CD4-positive, alpha-beta T cell treated with Interleukin-21 for 1 hour (primary cell): Measurements from ENCODE around the gene RUFY2.
"Not testable (repeated sequence)": the region's sequence is repeated elsewhere in the genome, so short reads cannot be mapped to it uniquely, and the experiment has no call there.

ENCODE experiments used
- DNase-seq: peaks from one replicate; pipeline ENCODE4 v3.0.0-alpha.2; 2020

Gene RUFY2

GRCh38 chr10:68362590-68362989, 44.5 kb downstream of the RUFY2 start:
- DNase-seq = no peak

- no peak for DNase-seq
Measured at GRCh38 chr10:68359189-68359588, 47.9 kb downstream of the RUFY2 start.

- DNase-seq = no peak
Measured at GRCh38 chr10:68353537-68353936, 53.5 kb downstream of the RUFY2 start.

GRCh38 chr10:68348265-68348741, 58.8 kb downstream of the RUFY2 start:
- DNase-seq = peak; percentile 68

GRCh38 chr10:68346774-68347173, 60.3 kb downstream of the RUFY2 start:
- no peak for DNase-seq

GRCh38 chr10:68345621-68346020, 61.5 kb downstream of the RUFY2 start:
- DNase-seq = no peak

- DNase-seq = no peak
Measured at GRCh38 chr10:68342909-68343516, 64.1 kb downstream of the RUFY2 start.

- no peak for DNase-seq
Measured at GRCh38 chr10:68340358-68341080, 66.6 kb downstream of the RUFY2 start.

GRCh38 chr10:68336754-68337351, 70.2 kb downstream of the RUFY2 start:
- DNase-seq = no peak

GRCh38 chr10:68334672-68335467, 72.2 kb downstream of the RUFY2 start:
- DNase-seq = no peak

GRCh38 chr10:68333440-68334431, 73.3 kb downstream of the RUFY2 start:
- no peak for DNase-seq

- DNase-seq = no peak
Measured at GRCh38 chr10:68333058-68333395, 74.0 kb downstream of the RUFY2 start.

GRCh38 chr10:68332259-68333057, 74.6 kb downstream of the RUFY2 start, which contains the start of gene PBLD:
Gene PBLD (minus strand): TSS chr10:68332928. CDS start chr10:68306844, 26,084 bp downstream.
- DNase-seq = peak; percentile 70

GRCh38 chr10:68331455-68332258, 75.4 kb downstream of the RUFY2 start, which contains the start of gene HNRNPH3:
Gene HNRNPH3 (plus strand): TSS chr10:68332064. CDS start chr10:68337222, 5,158 bp downstream.
- DNase-seq = peak; percentile 98

- no peak for DNase-seq
Measured at GRCh38 chr10:68330852-68331454, 76.1 kb downstream of the RUFY2 start.

- DNase-seq = no peak
Measured at GRCh38 chr10:68329506-68329861, 77.6 kb downstream of the RUFY2 start.

- DNase-seq = no peak
Measured at GRCh38 chr10:68327889-68328786, 78.9 kb downstream of the RUFY2 start.

GRCh38 chr10:68324396-68324795, 82.7 kb downstream of the RUFY2 start:
- not testable (repeated sequence) for DNase-seq
